Measurements from ENCODE around the gene TMEM18.

TMEM18 gene

GRCh38 chr2:671787-672605 lies 5.2 kb downstream of the TMEM18 start:
- no peak for DNase-seq

- no peak for DNase-seq
Observed at GRCh38 chr2:671072-671471, 6.1 kb downstream of the TMEM18 start.

GRCh38 chr2:670637-671036 lies 6.6 kb downstream of the TMEM18 start:
- DNase-seq = no peak

GRCh38 chr2:669323-669722 lies 7.9 kb downstream of the TMEM18 start:
- no peak for DNase-seq

GRCh38 chr2:668000-668398 lies 9.2 kb downstream of the TMEM18 start:
- DNase-seq = no peak

- DNase-seq = peak; percentile 23 to 36
Observed at GRCh38 chr2:667332-667999, 9.7 kb downstream of the TMEM18 start.

- DNase-seq = no peak
Observed at GRCh38 chr2:666441-666840, 10.8 kb downstream of the TMEM18 start.

- DNase-seq = no peak
Observed at GRCh38 chr2:665340-666073, 11.7 kb downstream of the TMEM18 start.

- no peak for DNase-seq
Observed at GRCh38 chr2:664063-664462, 13.1 kb downstream of the TMEM18 start.

- DNase-seq = no peak
Observed at GRCh38 chr2:663221-663620, 14.0 kb downstream of the TMEM18 start.

GRCh38 chr2:661360-661635 lies 15.9 kb downstream of the TMEM18 start:
- DNase-seq = no peak

GRCh38 chr2:660586-661359 lies 16.4 kb downstream of the TMEM18 start:
- no peak for DNase-seq

- no peak for DNase-seq
Observed at GRCh38 chr2:660029-660428, 17.2 kb downstream of the TMEM18 start.

GRCh38 chr2:658426-658825 lies 18.8 kb downstream of the TMEM18 start:
- no peak for DNase-seq

- no peak for DNase-seq
Observed at GRCh38 chr2:657766-658165, 19.4 kb downstream of the TMEM18 start.

- no peak for DNase-seq
Observed at GRCh38 chr2:656676-657075, 20.5 kb downstream of the TMEM18 start.

GRCh38 chr2:655626-656025 lies 21.6 kb downstream of the TMEM18 start:
- no peak for DNase-seq

- no peak for DNase-seq
Observed at GRCh38 chr2:654896-655295, 22.3 kb downstream of the TMEM18 start.

GRCh38 chr2:653645-654425 lies 23.4 kb downstream of the TMEM18 start:
- DNase-seq = no peak

- no peak for DNase-seq
Observed at GRCh38 chr2:652881-653480, 24.2 kb downstream of the TMEM18 start.

- DNase-seq = no peak
Observed at GRCh38 chr2:651951-652373, 25.2 kb downstream of the TMEM18 start.
